Mucosa of descending colon (tissue), 3 donors: Measurements from ENCODE around the gene TMEM14A. TPM values are rescaled to one million over a fixed set of nuclear protein-coding genes. Genes with fewer than 3 reads are reported as not detected.
"Not testable (repeated sequence)": the region's sequence is repeated elsewhere in the genome, so short reads cannot be mapped to it uniquely, and the experiment has no call there.

Experiments
- ATAC-seq: fragments of 200-7000 bp; cut with Tn5 transposase; one replicate; pipeline ENCODE4 v1.9.1; 2020; ENCODE audit warnings: mild to moderate bottlenecking, moderate library complexity
- DNase-seq, 3 donors: peaks; one replicate each; pipeline ENCODE4 v3.0.0-alpha.2; 2020
- H3K36me3 ChIP-seq: fragments of 200-600 bp; one replicate; pipeline ENCODE4 v1.8.0; 2021; ENCODE audit warnings: low read depth, mild to moderate bottlenecking
- H3K4me1 ChIP-seq: fragments of 200-600 bp; one replicate; pipeline ENCODE4 v1.8.0; 2021; ENCODE audit warnings: low read depth, mild to moderate bottlenecking
- H3K4me3 ChIP-seq: fragments of 200-600 bp; one replicate; pipeline ENCODE4 v1.8.0; 2021; ENCODE audit warnings: mild to moderate bottlenecking
- H3K9me3 ChIP-seq: fragments of 200-600 bp; one replicate; pipeline ENCODE4 v1.8.0; 2021; ENCODE audit warnings: mild to moderate bottlenecking
- intact Hi-C, 2 donors: fragments of 100-400 bp; cut with DNase I in 1 of 2; cut with micrococcal nuclease in 1 of 2; formaldehyde crosslinking; loops; one replicate each; pipeline versions ENCODE4 v1.11.0 to v1.11.1; 2022; cut with DNase I, micrococcal nuclease
- total RNA-seq, 3 donors: library from RNA; stranded (reverse); fragmentation: NEBNext Ultra II Directional in 2 of 3; extraction: Animal tissue kit (Norgen Biotek cat#: 25700) in 2 of 3; gene quantifications; one replicate each; pipeline versions ENCODE4 v1.2.1 to v1.2.4, GENCODE V29; 2021 to 2023
- TF ChIP-seq, protein P1 (sequence below): fragments of 200-600 bp; IDR thresholded peaks from one replicate; pipeline ENCODE4 v1.8.0; 2022; ENCODE audit warnings: antibody characterized with exemption, mild to moderate bottlenecking
- donor health status: DM: no; HTN: no; CAD: no; lungs with moderate emphysema.
- donor health status: DM: no; HTN: no; CAD: no.
- donor health status: DM: no; HTN: yes; CAD: no.

Gene TMEM14A
- total RNA-seq, 3 donors from 2014 or later: 14.1 to 18.5 (median 17.7) TPM

- ATAC-seq (no peak), DNase-seq (no peak)
- TF ChIP-seq, protein P1, sequence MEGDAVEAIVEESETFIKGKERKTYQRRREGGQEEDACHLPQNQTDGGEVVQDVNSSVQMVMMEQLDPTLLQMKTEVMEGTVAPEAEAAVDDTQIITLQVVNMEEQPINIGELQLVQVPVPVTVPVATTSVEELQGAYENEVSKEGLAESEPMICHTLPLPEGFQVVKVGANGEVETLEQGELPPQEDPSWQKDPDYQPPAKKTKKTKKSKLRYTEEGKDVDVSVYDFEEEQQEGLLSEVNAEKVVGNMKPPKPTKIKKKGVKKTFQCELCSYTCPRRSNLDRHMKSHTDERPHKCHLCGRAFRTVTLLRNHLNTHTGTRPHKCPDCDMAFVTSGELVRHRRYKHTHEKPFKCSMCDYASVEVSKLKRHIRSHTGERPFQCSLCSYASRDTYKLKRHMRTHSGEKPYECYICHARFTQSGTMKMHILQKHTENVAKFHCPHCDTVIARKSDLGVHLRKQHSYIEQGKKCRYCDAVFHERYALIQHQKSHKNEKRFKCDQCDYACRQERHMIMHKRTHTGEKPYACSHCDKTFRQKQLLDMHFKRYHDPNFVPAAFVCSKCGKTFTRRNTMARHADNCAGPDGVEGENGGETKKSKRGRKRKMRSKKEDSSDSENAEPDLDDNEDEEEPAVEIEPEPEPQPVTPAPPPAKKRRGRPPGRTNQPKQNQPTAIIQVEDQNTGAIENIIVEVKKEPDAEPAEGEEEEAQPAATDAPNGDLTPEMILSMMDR: no peak
- Histone ChIP-seq H3K9me3 (no peaks in the 10 kb centered on the region), H3K4me3 (no peak overlapping the region), H3K4me1 (no peaks in the 10 kb centered on the region), H3K36me3 (no peaks in the 10 kb centered on the region)
- intact Hi-C loops: no loop called here
These were observed 21.3 kb upstream of the TMEM14A start for GRCh38 chr6:52649536-52650160.

GRCh38 chr6:52650941-52651340 is 20.0 kb upstream of the TMEM14A start:
- Histone ChIP-seq H3K9me3 (no peaks in the 10 kb centered on the region), H3K4me3 (no peak overlapping the region), H3K36me3 (no peaks in the 10 kb centered on the region), H3K4me1 (no peaks in the 10 kb centered on the region)
- ATAC-seq (no peak), DNase-seq (no peak)
- intact Hi-C loops: no loop called here
- TF ChIP-seq, protein P1: no peak

- intact Hi-C loops: no loop called here
- no peaks in the 10 kb centered on the region for H3K36me3 ChIP-seq
These were observed 17.8 kb upstream of the TMEM14A start for GRCh38 chr6:52653151-52653550.

DNA sequence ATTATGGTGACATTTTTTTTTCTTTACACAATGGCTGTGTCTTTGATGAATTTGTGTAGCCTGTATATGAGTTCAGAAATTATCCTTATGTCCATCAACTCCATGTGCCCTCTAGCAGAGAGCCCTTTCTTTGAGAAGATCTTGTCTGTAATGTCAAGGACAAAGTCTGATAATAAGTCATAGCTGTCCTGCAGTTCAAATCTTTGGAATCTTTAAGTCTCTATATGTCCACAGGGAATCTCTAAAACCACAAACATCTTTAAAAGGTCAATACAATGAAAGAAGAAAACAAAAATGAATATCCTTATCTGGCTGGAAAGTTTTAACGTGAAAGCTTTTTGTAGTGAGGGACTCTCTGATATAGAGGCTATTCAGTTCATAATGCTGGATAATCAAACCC is 16.9 kb upstream of the TMEM14A start:
- TF ChIP-seq, protein P1: no peak
- no peak for DNase-seq
- no peak overlapping the region for H3K4me3 ChIP-seq
- no peak for ATAC-seq
- no peaks in the 10 kb centered on the region for H3K36me3 ChIP-seq
- H3K9me3 ChIP-seq: no peaks in the 10 kb centered on the region
- intact Hi-C loops: no loop called here
- H3K4me1 ChIP-seq: no peaks in the 10 kb centered on the region

More at GRCh38 chr6:52653151-52653550, 17.8 kb upstream of the TMEM14A start:
- ATAC-seq: no peak
- H3K9me3 ChIP-seq: no peaks in the 10 kb centered on the region
- no peaks in the 10 kb centered on the region for H3K4me1 ChIP-seq
- TF ChIP-seq, protein P1: no peak
- DNase-seq: no peak
- H3K4me3 ChIP-seq: no peak overlapping the region

- Histone ChIP-seq H3K9me3 (no peaks in the 10 kb centered on the region), H3K4me1 (no peaks in the 10 kb centered on the region), H3K36me3 (no peaks in the 10 kb centered on the region), H3K4me3 (no peak overlapping the region)
- ATAC-seq (no peak), DNase-seq (no peak)
- intact Hi-C loops: no loop called here
- TF ChIP-seq, protein P1: no peak
These were observed 16.3 kb upstream of the TMEM14A start for GRCh38 chr6:52654592-52654991.

- H3K9me3 ChIP-seq, ATAC-seq, H3K4me3 ChIP-seq, intact Hi-C loops, DNase-seq, H3K36me3 ChIP-seq, H3K4me1 ChIP-seq: not testable (repeated sequence)
These were observed 15.0 kb upstream of the TMEM14A start for GRCh38 chr6:52655941-52656340.
